Superior temporal gyrus (tissue), 1 donor: Measurements from ENCODE around the gene NELFA.

Experiments
- DNase-seq: peaks from one replicate; pipeline ENCODE4 v3.0.0-alpha.2; 2016; ENCODE audit errors: extremely low spot score

The NELFA gene

DNA sequence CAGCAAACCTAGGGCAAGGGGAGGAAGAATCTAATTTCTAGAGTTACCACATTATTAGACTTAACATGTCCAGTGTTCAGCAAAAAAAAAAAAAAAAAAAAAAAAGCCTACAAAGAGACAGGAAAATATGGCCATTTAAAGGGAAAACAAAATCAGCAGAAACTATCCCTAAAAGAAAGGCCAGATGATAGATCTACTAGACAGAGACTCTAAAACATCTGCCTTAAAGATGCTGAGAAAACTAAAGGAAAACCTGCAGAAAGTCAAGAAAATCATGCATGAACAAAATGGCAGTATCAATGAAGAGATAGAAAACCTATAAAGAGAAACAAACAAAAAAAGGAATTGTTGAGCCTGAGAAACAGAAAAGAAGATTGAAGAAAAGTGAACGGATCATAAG lies 43.8 kb downstream of the NELFA start:
- DNase-seq, result no peak

DNA sequence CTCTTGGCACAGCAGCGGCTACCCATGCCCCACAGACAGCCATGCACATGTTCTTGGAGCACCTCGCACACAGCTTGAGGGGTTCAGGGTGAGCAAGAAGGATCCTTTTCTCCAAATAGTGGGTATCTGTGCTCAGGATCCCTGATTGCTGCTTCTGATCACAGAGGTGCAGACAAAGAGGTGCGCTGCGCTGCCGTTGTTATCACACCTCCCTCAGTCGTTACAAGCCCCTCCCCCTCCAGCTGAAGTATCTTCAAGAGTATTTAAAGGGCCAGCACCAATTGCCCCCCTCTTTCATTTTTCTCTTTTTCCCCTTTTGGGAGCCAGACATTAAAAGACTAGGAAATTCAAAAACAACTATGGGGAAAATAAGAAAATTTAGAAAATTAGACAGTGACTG lies 44.3 kb downstream of the NELFA start:
- DNase-seq, result no peak

DNA sequence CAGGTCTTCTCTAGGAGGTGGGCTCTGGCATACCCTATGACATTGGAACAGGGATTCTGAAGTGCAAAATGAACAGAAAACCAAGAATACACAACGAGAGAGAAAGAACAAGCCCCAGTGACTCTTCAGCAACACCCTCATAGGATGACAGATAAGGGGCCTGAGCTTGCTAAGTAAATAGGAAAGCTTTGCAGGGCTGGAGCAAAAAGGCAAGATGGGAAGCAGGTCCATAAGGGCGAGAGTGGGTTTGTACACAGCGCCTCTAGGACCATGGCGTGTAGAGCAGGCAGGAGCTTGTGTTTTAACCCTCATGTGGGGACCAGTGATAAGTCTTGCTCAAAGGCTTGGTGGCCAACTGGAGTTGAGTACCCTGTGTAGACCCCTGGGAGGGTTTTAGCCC lies 45.8 kb downstream of the NELFA start:
- no peak for DNase-seq

DNA sequence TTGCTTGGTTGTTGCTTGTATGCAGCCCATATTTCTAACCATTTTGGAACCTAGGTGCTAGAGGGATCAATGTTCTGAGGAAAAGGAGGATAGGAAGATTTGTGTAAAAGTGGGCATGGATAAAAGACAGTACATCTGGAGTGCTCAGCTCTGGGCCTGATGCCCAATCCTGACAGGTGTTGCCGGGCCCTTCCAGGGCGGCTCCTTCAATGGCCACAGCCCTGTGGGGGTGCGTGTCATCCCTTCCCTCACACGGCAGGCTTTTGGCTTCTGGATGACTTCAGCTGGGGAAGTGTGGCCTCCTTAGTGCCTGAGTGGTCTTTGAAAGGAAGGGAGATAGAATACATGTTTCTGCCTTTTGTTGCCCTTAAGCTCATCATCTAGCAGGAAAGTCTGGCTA lies 47.2 kb downstream of the NELFA start:
- no peak for DNase-seq

DNA sequence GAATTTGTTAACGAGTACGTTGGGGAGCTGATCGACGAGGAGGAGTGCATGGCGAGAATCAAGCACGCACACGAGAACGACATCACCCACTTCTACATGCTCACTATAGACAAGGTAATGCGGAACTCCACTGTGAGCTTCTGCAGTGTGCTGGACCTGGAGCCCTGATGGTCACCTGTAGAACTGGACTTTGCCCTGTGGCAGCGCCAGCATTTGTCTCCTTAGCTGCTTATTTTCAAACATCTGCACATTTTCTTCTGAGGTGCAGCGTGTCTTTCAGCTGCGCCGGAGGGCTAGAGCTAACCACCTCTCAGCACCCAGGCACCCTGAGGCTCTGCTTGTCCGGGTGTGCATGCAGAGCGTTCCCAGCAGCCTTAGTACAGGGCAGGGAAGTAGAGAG lies 47.7 kb downstream of the NELFA start:
- DNase-seq, result no peak

DNA sequence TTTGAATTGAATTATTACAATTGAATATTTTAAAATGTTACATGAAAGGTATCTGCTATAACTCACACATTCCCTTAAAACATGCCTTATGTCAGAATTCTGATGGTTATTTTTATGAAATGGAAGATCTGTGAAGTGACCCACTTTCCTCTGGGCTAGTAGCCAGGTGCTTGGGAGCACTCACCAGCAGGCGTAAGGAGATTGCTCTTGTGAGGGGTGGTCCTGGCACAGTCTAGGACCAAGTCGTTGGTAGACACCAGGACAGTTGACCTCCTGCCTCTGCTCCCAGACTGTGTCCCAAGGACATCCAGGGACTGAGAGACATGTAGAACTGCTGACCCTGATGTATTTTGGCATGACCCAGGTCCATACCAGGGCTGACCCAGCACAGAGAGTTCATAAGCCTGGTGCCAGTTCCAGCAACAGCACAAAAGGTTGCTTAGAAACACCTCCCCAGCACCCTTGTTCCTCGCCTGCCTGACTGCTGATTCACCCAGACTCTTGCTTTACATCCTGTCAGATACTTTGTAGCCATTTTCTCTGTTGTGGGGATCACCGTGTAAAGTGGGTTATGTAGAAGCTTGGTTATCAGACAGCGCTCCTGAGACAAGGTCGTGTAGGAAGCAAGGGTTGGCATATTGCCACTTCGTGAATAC lies 48.5 kb downstream of the NELFA start:
- DNase-seq, result no peak

DNA sequence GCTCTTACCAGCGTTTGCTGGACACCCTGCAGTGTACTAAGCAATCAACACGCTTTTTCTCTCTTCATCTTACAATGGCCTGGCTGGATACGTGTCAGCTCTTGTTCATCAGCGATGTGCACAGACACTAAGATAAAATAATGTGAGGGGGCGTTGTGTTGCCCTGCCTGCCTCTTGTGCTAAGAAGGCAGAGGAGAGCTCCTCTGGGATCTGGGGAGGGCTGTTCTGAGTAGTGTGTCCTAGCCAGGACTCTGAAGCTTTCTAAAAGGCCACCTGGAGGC lies 49.7 kb downstream of the NELFA start:
- no peak for DNase-seq

DNA sequence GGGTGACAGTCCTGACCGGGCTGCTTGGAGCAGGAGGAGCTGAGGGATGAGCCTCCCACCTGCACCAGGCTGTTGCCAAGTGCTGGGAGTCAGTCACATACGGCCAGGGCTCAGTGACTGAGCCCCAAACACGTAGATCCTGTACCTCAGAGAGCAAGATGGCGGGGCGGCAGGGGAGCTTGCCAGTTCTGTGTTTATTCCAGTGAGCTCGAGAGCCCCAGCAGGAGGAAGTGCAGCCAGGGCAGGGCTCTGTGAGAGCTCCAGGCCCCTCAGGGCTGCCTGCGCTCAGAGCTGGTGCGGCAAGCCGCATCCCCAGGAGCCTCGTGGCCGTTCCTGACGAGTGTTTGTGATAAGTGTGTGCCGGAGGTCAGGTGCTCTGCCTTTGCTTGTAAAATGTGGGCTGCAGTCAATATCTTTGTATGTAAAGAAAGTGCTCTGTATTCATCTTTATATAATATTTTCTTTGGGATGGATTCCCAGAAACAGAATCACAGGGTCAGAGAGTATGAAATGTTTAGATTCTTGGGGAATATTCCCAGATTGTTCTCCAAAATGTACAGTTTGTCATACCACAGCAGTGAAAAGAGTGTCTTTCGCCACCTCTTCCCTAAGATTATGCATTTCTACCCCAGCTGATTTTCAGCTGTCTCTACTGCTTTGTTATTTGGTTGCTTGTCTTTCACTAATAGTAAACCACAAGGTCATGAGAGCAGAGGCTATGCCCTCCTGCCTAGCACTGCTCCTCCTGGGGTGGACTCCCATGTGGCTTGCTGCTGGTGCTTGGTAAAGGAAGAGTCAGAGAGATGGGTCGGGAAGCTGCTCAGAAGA lies 50.3 kb downstream of the NELFA start:
- no peak for DNase-seq

DNA sequence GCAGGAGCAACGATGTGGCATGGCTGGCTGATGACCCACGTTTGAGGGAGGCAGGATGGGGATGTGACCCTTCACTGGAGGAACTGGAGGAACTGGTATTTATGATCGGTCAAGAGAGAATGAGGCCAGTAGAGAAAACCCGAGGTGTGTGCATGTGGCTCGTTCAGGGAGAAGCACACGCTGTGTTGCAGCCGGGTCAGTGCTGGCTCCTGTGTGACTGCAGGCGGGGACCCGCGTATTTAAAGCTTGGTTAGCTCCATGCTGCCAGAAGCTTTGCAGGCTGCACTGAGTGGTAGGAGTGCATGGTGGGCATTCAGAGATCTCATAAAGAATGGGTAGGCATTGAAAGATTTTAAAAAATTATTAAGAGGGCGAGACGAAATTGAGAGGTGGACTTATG lies 52.1 kb downstream of the NELFA start:
- DNase-seq, result no peak

DNA sequence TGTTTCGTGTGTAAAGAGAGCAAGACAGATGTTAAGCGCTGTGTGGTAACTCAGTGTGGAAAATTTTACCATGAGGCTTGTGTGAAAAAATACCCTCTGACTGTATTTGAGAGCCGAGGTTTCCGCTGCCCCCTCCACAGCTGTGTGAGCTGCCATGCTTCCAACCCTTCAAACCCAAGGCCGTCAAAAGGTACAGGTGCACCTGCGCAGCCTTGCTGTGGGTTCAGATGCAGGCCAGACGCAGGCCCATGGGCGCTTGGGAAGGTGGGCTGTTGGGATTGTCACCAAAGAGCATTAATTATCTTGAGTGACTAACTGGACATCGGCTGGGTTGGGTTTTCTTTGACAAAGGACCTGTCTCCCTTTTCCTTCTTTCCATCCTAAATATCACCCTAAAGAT lies 55.4 kb downstream of the NELFA start:
- no peak for DNase-seq

DNA sequence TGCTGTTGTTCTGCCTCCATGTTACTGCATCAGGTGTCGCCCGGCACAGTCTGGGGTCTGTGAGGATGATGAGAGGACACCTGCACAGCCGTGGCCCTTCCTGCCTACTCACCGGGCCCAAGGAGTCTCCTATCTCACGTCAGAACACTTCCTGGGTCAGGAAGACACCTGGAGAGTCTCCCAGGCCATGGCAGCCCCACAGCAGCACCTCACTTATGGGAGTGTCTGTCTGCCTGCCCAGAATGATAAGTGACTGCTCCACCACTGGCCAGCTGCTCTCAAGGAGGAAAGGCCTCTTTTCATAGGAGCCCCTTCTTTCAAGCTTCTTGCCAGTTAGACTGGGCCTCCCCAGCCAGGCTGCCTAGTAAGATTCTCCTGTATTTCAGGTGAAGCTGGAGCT lies 56.1 kb downstream of the NELFA start:
- DNase-seq, result no peak

DNA sequence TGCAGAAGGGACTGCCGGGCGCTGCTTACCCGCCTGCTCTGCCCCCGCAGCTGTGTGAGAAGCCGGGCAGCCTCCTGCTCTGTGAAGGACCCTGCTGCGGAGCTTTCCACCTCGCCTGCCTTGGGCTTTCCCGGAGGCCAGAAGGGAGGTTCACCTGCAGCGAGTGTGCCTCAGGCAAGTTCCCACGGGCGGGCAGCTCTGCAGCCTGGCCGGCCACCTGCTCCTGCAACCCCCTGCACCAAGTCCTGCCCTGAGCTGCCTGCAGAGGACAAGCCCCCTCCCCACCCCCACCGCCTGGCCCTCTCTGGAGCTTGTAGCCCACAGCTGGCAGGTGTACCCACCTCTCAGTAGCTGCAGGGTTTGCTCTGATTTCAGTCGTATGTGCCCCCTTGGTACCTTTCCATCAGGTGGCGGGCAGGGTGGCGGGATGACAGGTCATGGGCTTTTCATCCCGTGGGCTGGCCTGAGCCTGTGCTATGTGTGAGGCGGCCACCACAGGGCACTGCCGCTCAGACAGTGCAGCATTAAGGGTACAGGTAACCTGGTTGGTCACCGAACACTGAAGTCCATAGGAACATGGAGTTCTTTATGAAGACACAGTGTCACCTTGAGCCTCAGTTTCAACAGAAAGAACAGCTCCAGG lies 56.6 kb downstream of the NELFA start:
- no peak for DNase-seq

DNA sequence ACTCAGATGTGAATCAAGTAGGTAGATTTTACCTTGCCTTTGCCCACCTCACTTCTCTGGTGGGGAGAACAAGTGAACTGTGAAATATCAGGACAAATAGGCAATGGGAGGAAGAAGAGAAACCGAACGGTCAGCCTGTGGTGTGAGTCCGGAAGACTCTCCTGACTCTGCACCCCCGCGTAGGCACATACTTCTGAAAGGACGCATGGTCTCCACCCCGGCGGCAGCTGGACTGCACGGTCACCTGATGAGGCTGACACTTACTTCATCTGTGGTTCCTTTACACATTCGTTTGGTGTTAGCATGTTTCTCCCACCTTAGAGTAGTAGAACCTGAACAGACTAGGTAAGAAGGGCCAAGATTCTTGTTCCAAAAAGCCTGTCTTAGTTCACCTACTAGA lies 58.4 kb downstream of the NELFA start:
- DNase-seq, result no peak

DNA sequence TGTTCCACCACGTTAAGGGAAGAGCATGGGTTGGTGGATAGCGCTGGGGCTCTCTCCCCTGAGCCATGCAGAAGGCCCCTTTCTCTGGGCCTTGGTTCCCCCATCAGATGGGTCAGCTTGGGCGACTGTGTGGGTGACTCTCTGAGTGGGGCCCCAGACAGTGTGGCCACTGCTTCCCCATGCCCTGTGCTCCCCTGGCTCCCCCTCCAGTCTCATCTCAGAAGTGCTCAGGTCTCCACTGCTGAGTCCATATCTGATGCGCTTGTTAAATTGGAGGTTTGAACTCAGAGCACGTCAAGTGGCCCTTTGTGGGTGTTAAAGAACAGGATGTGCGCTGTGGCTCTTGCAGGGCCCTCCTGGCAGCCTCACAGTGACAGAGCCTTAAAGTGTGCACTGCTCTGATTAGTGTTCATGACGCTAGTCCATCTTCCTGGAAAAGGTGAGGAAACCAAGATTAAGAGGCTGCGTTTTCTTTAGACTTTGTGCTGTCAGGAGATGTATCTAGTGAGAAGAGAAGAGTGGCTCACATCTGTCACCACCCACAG lies 59.8 kb downstream of the NELFA start:
- no peak for DNase-seq

DNA sequence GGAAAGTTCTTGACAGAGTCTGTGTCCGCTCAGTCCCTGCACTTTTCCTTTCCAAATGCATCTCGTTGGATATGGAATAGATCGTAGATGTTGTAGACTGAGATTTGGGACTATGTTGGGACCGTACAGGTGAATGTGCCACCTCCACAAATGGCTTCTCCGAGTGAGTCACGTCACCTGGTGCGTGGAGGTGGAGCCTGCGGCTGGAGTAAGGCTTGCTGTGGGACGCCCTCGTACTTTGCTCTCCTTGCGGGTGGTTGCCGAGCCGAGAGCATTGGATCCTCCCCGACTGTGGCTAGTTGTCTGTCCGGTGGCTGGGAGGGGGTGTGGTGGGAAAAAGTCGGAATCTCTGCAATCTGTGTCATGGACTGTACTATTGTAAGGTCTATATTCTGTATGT lies 60.5 kb downstream of the NELFA start:
- DNase-seq, result no peak

DNA sequence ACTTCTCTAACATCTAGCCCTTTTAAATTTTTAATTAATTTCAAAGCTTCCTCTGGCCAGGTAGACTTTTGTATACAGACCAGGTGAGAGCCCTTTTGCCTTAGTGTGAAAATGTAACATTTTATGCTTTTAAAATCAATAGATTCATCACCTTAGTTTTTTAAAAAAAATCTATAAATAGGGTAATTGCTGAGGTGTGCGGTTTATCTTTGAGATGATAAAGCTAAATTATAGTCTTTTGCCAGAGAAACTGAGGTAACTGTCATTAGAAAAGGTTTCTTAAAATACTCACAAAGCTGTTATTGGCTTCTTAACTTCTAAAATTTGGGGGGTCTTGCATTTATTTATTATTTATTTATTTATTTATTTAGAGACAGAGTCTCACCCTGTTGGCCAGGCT lies 62.9 kb downstream of the NELFA start:
- no peak for DNase-seq

DNA sequence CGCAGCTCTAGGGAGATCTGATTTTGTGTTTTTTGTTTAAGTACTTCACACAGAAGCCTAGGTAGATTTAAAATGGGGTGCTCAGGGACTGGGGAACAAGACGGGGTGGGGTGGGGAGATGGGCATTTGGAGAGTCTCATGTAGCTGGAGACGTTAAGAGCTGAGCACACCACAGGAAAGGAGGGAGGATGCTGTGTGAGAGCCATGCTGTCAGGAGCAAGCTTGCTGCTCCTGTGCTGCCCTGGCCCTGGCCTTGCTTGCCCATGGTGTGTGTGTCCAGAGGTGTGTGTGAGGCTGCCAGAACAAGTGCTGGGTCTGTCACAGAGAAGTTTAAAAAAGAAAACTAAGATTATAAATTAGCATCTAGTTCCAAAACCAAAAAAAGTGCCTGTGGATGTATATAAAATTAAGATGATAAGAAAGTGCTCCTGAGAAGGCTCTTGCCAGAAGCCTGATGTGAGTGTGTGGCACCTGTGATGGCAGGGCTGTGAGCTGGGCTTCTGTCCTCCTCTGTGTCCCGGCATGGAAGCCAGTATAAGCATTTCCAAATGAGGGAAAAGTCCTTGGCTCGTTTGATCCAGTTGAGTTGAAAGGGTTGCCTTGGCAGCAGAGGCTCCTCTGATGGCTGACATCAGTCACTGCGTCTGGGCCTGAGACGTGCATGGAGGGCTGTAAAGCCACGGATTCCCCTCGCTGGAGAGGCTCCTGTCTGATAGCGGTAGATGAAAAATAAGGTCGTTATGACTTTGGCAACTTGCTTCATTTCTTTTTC lies 63.5 kb downstream of the NELFA start:
- no peak for DNase-seq

DNA sequence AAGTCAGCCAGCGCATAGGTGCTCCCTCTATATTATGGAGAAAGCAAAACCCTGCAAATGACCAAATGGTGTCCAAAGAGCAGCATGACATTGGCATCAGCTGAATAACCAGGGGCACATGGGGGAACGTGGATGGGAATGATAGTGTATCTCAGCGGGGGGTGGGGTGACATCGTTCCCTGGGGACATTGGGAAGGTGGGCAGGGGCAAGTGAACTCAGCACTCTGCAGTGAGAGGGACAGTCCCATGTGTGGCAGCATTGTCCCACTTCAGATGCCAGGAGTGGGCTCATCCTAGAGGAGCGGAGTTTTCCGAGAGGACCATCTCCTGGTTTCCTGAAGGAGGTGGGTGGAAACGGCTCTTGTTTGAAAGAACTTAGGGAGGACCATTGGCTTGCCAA lies 64.8 kb downstream of the NELFA start:
- DNase-seq, result no peak

DNA sequence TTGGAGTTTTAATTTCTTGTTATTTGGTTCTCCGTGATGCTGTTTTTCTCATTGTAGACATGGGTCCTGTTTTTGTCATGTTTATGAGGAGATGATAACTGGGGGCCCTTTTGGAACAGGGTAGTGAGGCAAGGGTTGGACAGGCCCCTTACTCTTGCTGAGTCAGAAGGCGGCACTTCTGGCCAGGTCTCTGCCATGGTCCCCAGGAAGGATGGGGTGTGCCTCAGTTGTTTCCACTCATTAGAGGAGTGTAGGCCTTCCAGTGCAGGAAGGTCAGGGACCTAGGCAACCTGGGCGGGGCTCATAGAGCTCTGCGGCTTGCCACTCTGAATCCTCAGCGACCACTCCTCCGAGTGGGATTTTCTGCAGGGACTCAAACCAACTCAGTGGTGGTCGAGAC lies 68.2 kb downstream of the NELFA start:
- DNase-seq, result no peak

DNA sequence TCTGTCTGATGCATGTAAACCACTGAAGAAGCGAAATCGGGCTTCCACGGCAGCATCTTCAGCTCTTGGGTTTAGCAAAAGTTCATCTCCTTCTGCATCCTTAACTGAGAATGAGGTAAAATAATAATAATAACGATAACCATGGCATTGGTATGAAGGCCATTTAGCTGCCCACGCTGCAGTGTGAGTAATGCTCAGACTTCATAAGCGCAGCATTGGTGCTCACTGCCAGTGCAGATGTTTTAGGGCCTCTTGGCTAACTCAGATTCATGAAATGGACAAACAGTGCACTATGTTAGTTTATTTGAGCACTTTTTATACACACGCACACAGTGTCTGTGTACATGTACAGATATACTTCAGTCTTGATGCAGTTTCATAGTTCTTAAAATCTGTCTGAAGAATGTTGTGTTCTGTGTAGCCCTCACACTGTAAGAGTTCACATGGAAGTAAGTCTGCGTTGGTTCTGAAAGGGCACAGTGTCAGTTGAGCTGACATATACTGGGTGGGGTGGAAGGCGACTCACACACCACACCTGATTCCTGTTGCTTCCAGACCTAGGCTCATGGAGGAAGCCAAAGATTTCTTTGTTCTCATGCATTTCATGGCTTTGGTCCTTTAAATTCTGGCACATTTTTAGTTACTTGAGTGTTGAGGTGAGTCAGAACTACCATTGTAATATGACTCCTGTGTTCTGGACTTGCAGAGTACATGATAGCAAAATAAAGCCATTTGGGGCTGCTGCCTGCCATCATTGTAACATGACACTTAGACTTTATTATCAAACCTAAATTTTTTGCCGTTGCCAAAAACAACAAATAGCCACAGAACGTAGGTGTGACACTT lies 68.9 kb downstream of the NELFA start:
- peak; percentile 12 for DNase-seq

DNA sequence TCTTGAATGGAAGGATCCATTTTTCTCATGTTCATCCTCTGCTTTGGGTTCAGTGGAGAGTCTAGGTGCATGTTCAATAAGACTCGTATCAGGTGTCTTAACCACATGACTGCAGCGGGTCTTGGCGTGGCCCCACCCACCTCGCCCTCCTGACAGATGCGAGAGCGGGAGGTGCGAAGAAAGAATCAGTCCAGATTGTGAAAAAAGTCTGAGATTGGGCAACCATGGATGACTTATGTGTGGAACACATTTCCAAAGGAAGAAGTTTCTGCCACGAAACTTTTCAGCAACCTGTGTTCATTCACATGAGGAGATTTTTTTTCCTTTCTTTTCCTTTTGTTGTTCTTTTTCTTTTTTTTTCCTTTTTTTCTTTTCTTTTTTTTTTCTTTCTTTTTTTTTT lies 70.7 kb downstream of the NELFA start:
- no peak for DNase-seq
